GM12874 (cell line): Measurements from ENCODE around the gene PKD2.

ENCODE experiments used
- CTCF ChIP-seq: IDR thresholded peaks from 2 replicates; pipeline ENCODE4 v1.5.1; 2011; ENCODE audit warnings: low read depth, mild to moderate bottlenecking, control low read depth, low read length, moderate library complexity; ENCODE audit not compliant: insufficient read depth

PKD2 gene

GRCh38 chr4:88017516-88018297 lies 10.3 kb downstream of the PKD2 start:
- no peak for TF ChIP-seq CTCF

- TF ChIP-seq CTCF, result no peak
Observed at GRCh38 chr4:88018466-88018865, 11.0 kb downstream of the PKD2 start.

GRCh38 chr4:88021824-88022223 lies 14.4 kb downstream of the PKD2 start:
- TF ChIP-seq CTCF, result no peak

- TF ChIP-seq CTCF, result no peak
Observed at GRCh38 chr4:88022289-88022688, 14.9 kb downstream of the PKD2 start.

- TF ChIP-seq CTCF, result no peak
Observed at GRCh38 chr4:88027611-88028608, 20.5 kb downstream of the PKD2 start.

- no peak for TF ChIP-seq CTCF
Observed at GRCh38 chr4:88028946-88029345, 21.5 kb downstream of the PKD2 start.

- no peak for TF ChIP-seq CTCF
Observed at GRCh38 chr4:88029556-88029955, 22.1 kb downstream of the PKD2 start.
